NK-92 (cell line): ENCODE data around the gene TRIO.

Experiments used
- DNase-seq: peaks from one replicate; lab custom pipeline; 2025; ENCODE audit not compliant: unreplicated experiment; lab: John Stamatoyannopoulos, UW

TRIO gene

DNA sequence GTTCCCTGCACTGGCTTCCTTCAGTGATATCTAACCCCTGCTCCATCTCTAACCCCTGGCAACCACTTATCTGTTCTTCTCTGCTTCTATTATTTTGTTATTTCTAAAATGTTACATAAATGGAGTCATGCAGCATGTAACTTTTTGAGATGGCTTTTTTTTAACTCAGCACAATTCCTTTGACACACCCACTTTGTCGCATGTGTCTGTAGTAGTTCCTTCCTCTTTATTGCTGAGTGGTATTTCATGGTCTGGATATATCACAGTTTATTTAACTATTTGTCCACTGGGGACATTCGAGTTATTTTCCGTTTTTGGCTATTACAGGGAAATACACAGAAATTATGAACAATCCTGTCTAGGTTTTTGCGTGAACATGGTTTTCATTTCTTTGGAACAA is 200.2 kb downstream of the TRIO start:
- DNase-seq: no peak

DNA sequence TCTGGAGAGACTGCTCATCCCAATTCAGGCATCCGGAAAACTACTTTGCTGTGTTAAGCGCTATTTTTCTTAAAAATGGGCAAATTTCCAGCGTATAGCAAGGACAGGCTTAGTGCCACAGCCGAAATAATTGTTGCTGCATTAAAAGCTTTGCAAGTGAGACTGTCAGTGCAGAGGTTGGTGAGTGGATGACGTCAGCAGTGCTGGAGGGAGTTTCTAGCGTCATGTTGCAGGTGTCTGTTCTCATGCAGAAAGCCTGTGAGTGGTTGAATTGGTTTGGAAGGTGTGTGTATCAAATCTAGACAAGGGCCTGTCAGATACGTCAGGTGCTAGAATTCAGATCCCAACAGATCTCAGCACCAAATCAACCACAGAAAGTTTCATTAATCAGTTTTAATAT is 204.4 kb downstream of the TRIO start:
- DNase-seq: no peak

DNA sequence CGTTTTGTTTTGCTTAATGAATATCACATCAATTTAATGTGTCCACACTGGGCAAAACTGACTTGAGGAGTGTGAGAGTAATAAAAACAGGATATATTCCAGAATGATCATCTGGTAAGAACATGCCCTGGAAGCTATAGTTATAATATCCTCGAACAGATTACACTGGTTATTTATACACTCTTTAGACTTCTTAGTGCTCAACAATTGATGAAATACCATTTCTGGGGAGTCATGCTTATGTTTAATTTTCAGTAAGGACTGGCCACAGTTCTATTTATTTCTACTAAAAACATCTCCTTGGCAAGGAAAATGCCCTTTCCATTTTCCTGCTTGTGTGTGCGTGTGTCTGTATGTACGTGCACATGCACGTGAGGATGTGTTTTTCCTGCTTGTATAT is 205.0 kb downstream of the TRIO start:
- DNase-seq: no peak

DNA sequence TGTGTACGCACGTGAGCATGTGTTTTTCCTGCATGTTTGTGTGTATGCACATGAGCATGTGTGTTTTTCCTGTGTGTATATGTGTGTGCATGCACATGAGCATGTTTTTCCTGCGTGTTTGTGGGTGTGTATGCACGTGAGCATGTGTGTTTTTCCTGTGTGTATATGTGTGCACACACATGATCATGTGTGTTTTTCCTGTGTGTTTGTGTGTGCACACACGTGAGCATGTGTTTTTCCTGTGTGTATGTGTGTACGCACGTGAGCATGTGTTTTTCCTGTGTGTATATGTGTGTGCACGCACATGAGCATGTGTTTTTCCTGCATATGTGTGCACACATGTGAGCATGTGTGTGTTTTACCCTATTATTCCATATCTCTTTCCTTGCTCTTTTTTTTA is 205.9 kb downstream of the TRIO start:
- DNase-seq: no peak

DNA sequence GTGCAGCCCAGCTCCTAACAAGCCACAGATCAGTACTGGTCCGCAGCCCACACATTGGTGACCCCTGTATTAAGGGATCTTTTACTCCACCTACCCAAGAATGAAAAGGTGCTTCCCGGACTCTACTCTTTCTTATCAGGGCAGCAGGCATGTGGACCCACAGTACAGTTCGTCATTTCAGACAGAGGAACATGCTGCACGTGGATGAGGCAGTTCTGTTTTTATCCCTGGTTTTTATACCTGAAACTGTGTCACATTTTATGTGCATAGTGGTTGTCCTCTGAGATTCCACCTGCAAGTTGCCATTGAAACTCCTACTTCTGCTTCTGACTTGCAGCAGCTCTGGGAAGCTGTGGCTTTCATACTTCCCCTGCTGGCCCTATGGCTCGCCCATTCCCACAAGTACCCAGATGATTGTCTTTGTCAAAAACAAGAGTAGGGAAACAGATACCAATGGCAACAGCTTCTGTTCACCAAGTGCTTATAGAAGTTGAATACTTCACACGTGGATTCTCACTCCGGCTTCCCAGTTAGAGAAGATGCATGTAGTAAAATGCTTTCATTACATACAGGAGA is 208.0 kb downstream of the TRIO start:
- no peak for DNase-seq

DNA sequence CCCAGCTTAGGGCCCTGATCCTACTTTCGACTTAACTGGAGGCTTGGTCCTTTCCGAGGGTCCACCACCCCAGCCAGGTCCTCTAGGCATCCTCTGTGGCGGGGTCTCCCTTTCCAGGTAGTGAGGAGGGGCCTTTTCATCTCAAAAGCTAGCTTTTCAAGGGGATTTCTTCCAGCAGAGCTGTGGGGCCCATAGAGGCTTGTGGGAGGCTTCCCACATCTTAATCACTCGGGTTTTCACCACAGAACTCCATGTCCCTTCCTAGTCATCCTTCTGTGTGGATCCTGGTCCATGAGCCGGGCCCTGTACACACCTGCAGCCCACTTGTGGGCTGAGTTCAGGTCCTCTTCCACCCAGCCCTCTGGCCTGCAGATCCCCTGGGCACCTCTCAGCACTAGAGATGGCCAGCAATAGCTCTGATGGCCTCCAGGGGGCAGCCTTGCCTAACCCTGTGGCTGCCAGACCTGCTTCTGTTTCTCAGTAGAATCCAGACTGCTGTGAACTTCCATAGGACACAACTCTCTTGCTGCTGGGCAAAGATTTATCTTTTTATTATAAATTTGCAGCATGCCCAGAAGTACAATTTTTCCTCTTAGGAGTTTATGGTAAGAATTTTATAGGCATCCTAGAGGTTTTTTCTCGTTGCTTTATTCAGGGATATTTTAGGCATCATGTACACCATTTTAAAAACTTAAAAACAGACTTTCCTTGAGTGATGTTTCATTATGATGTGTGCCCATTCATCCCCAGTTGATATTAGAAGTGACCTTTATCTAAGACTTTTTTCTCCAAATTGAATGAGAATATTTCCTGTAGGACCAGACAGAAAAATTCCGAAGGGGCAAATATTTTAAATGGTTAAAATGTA is 208.9 kb downstream of the TRIO start:
- DNase-seq: no peak

DNA sequence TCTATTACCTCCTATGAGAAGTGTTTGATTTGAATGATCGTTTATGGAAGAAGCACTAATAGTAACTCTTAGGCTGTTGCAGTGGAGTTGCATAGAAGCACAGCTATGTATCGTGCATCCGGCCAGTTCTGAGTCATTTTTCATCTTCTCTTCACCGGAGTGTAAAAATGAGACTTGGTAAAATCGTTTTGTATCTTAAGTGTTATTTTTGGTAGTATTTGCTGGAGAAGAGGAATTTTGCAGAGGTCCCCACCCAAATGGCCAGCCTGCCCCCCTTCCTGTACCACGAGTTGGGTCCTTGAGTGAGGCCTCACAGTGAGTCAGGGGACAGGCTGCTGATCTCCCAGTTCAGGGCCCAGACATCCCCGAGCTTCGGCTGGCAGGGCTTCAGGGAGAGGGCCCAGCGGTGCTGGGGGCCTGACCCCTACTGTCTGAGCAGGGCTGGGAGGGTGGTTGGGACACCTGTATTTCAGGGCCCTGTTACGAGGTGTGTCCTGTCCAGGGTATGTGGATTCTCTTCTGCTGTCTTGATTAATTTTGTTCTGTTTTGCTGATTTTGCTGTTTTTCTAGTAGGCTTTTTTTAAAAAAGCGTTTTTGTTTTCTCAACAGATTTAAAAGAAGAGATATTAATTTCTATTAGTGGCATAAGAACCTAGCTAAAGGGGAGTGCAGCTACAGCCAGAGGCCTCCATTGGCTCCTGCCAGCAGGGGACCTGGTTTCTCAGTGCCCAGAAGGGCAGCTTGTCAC is 210.8 kb downstream of the TRIO start:
- DNase-seq: no peak

DNA sequence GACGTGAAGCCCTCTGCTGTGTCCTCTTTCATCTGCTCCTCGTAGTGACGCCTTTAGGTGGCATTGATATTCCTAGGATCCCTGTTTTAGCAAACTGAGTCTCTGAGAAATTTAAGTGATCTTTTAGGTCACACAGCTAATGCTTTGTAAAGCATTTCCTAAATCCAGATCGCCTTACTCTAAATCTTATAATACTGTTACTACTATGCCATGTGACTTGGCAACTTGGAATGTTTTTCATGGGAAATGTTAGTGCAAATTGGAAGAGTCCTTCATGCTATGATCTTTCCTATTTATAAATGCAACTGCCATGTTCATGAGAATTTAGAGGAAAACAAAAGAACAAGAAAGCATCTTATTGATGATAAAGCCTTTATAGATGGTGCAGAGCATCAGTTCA is 212.2 kb downstream of the TRIO start:
- DNase-seq: no peak

DNA sequence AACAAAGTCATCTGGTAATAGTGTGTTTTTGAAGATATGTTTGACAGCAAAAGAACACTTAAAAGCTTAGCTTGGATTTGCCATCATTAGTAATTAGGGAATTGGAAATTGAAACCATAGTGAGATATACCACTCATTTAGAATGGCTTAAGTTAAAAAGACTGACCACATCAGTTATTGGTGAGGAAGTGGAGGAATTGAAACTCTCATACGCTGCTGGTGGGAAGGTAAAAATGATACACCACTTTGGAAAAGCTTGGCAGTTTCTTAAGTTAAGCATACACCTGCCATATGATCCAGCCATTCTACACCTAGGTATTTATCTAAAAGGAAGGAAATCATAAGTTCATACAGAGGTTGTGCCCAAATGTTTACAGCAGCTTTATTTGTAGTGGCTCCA is 213.2 kb downstream of the TRIO start:
- no peak for DNase-seq

DNA sequence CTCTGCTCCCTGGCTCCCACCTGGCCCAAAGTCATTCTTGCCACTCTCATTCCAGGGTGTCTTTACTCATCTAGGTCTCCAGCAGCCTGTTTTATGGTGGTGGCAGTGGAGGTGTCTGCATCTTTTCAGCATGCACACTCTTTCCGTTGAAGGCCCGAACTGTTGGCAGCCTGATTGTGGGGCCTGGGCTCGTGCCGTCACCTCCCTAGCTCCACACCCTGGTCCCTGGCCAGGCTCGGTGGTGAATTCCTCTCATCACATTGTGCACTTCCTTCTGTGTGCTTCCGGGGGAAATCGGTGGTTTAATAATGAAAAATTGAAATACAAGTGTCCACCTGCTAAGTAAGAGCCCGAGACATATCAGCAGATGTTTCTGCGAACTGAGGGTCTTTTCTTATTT is 214.3 kb downstream of the TRIO start:
- DNase-seq: no peak

DNA sequence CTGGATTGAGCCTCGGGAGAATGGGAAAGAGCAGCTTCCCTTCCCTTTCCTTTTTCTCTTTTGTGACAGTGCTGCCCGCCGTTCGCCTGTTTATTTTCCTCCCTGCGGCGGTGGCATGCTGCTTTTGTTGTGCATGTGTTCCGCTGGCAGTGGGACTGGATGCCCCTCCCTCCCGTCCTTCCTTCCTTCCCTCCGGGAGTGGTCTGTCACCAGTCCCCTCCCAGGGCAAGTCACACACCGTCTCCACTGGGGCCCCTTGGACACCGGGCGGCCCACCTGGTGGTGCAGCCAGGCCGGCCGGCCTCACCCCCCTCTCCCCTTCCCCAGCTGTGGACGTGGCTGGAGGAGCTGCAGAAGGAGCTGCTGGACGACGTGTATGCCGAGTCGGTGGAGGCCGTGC is 214.7 kb downstream of the TRIO start:
- no peak for DNase-seq

DNA sequence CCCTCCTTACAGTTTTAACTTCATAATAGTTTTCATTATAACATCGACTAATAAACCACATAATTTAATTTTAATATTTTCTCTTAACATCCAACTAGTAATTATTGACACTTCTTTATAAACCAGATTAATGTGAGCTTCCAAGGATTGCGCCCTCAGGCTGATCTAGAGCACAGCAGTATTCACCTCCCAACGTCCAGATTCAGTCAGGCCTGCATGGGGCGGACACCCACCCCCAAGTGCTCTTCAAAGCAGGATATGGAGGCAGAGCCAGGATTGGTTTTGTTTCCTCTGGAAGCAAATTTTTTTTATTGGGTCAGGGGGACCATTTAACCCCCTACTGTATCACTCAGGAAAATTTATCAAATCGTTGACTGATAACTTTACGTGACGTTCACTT is 215.4 kb downstream of the TRIO start:
- DNase-seq: no peak

DNA sequence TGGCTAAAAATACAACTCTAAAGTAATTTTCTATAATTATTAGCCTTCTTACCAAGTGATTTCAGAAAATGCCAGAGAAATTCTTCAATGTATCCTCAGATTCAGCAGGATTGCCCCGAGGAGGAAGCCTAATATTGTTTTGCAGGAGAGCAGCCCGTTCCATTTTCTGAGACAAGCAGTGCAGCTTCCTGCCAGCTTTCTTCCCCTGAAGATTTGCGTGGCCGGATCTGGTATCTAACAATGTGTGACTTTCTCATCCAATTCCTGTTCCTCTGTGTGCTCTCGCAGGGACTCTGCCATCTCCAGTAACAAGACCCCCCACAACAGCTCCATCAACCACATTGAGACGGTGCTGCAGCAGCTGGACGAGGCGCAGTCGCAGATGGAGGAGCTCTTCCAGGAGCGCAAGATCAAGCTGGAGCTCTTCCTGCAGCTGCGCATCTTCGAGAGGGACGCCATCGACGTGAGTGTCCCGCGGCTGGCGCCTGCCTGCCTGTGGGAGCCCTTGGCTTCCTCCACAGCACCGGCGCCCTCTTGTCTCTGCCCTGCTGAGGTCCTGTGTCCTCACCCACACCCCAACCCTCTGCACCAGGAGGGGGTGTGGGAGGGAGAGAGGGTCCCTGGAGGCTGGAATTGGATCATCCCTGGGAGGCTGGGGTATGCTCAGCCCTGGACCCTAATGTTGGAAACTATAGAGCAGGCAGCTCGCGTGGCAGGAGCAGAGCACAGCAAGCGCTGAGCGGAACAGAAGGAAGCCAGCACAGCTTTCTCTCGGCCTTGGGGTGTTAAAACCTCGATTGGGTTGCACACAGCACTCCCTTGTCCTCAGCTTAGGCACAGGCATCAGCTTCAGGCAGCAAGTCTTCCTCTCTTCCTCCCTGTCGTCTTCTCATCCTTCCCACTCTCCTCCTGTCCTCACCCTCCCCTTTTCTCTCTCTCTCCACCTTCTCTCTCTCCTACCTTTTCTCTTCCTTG is 216.2 kb downstream of the TRIO start:
- DNase-seq: no peak

DNA sequence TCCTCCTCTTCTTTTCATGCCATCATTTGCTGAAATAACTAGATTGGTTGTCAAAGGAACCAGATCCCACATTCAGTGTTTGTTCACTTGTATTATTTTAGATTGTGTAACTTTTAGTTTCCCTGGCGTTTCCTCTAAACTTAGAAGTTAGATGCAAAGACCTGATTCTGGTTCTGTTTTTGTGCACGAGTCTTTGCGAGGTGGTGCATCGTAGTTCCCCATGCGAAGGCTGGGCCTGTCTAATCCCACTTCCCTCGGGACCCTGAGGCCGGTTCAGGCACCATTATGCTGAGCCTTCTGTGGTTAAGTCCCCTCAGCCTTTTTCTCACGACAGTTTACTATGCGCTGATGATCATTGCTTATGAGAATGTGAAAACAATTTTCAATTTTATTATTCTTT is 219.3 kb downstream of the TRIO start:
- no peak for DNase-seq

DNA sequence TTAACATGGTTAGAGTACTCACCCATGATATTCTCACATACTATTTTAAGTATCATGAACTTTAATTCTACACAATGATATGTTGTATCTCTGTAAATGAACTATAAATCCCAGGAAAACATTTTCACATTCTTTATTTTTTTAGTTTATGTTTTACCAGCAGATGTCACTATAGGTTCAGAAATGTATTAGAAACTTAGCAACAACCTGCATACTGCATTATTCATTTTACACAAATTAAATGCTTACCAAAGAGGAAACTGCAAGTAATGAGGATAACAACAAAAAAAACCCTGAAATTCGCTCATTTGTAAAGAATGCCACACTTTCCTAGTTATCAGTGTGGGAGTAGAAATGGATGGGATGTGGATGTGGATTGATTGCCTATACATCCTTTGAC is 221.0 kb downstream of the TRIO start:
- no peak for DNase-seq

DNA sequence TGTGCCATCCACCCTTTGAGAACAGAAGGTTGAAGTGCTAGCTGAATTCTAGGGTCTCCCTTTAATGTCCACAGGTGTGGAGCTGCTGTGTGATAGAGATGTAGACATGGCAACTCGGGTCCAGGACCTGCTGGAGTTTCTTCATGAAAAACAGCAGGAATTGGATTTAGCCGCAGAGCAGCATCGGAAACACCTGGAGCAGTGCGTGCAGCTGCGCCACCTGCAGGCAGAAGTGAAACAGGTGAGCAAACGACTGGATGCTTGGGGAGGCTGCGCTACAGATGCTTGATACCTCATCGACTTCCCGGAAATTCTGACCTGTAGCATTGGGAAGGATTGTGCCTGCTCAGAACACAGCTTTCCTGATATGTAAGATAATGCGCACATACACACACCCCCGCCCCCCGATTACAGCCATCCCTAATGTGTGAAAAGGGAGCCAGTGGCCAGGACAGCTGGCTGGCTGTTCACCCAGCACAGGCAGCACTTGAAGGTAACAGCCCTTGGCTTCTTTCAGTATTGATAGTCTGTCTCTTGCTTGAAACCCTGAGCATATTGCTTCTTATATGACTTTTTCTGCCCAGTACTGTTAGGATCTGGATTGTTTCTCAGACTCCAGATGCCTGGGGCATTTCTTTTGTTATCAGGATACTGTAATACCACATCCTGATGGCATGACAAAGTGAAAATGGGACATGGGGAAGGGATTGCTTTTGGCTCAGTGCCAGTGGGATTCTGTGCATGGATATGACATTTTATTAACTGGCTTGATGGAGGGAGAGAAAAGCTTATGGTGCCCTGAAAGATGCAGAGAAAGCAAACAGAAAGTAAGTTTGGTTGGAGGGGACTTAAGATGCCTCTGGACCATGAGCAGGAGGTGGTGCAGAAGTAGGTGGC is 221.7 kb downstream of the TRIO start:
- no peak for DNase-seq

DNA sequence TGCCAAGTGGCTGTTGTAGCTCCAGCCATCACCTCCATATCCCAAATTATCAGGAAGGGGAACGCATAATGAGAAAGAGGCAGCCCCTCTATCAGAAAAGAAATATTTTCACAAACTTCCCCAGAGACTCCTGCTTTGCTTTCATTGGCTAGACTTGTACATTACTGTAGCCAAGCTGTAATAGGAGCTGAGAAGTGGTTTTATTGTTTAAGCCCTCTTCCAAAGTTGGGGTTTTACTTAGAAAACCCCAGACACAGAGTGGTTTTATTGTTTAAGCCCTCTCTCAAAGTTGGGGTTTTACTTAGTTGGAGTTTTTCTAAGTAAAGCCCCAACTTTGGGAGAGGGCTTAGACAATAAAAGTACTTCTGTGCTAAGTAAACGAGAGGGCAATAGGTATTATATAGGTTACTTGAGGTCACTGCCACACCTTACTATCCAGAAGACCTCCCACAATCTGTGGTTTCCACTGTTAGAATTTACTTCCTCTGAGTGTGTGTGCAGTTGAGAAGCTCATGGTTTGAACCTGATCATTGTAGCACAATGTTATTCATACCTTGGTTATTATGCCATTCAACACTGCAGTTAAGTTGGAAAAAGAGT is 222.8 kb downstream of the TRIO start:
- no peak for DNase-seq

DNA sequence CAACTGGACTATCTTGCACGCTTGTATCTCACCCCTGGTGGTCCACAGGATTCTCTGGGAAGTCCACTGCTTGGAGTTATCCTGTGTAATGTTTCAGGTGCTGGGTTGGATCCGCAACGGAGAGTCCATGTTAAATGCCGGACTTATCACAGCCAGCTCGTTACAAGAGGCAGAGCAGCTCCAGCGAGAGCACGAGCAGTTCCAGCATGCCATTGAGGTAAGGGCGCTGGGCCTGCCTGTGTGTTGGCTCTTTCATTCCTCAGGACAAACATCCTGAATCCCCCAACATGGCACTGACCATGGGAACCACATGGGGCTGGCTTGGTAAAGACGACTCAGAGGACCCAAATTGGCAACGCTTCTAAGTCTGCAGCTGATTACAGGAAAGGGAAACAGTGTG is 223.6 kb downstream of the TRIO start:
- DNase-seq: no peak

DNA sequence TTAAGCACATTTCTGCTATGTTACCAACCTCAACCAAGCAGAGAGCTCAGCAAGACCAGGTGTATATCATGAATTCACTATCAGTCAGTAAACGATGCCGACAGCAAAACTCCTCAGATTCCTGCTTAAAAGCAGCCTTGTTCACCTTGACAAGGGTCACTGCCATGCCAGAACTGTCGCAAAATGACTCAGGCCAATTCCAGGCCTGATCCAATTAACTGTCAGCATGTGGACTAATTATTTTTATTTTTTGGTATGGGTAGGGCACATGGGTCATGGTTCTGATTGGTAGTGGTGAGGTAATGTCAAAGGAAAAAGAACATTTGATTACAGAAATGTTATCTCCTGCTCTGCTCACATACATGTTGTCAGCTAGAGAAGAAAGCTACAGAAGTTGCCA is 224.2 kb downstream of the TRIO start:
- no peak for DNase-seq

DNA sequence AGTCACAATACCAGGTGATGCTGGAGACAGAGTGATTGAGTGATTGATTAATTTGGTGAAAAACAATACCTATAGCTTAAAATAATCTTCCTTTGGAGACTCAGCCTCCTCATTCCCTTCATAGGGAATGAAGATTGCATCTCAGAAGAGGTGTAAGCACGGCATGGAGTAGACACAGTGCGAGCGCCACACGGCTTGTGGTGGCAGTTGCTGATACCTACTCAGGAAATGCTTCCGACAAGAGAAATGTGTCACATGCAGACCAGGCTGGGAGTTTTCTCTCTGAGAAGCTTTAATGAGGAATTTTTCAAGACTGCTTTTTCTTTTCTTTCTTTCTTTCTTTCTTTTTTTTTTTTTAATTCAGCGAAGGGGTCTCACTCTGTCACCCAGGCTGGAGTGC is 226.6 kb downstream of the TRIO start:
- DNase-seq: no peak
